ENCODE measurements around the gene RRBP1. TPM values are rescaled to one million over a fixed set of nuclear protein-coding genes. Genes with fewer than 3 reads are reported as not detected.

RRBP1 gene
- total RNA-seq, 6 experiments from 2014 or later, result 121 to 274 (median 193) TPM

GRCh38 chr20:17630151-17630805 is 51.8 kb downstream of the RRBP1 start:
- TF ChIP-seq POLR2A (IDR thresholded peaks at IDR 0.05) (no peak), CTCF (IDR thresholded peaks at IDR 0.05) (no peak)

GRCh38 chr20:17629678-17630089 is 52.4 kb downstream of the RRBP1 start:
- WGBS (ENCODE audit: insufficient coverage, low coverage, low lambda C conversion rate, missing lambda C conversion rate), result no CpG with 5 or more reads among the region's 21 CpGs
- peaks cover 0 to 21% (median 4%) of the 10 kb centered on the region in 4 donors for H3K4me1 ChIP-seq
- no peak overlapping the region for H3K27ac ChIP-seq
- TF ChIP-seq CTCF (IDR thresholded peaks at IDR 0.05) (no peak), POLR2A (IDR thresholded peaks at IDR 0.05) (no peak)
- H3K36me3 ChIP-seq, result peaks cover 10 to 92% (median 66%) of the 10 kb centered on the region in 4 donors
- ATAC-seq (no peak), DNase-seq (peak in 1 of 3 donors; percentile 52)
- intact Hi-C loops (cut with DNase I), result loop anchor here in 1 of 2 donors (10.0 kb wide), 1 partner anchor 275 kb away; no protein-coding TSS in a partner anchor
- H3K4me3 ChIP-seq, result no peak overlapping the region
- H3K9me3 ChIP-seq, result no peaks in the 10 kb centered on the region
- no peaks in the 10 kb centered on the region for H3K27me3 ChIP-seq

More at GRCh38 chr20:17630151-17630805, 51.8 kb downstream of the RRBP1 start:
- no peaks in the 10 kb centered on the region for H3K9me3 ChIP-seq
- no peak overlapping the region for H3K27ac ChIP-seq
- H3K36me3 ChIP-seq, result peaks cover 10 to 92% (median 64%) of the 10 kb centered on the region in 4 donors
- DNase-seq (peak in 1 of 3 donors; percentile 32), ATAC-seq (no peak)
- no peak overlapping the region for H3K4me3 ChIP-seq
- intact Hi-C loops (cut with DNase I), result no loop called here
- H3K27me3 ChIP-seq, result no peaks in the 10 kb centered on the region
- 84% methylated on average over 8 of the region's 11 CpGs for WGBS (ENCODE audit: insufficient coverage, low coverage, low lambda C conversion rate, missing lambda C conversion rate)
- peaks cover 0 to 21% (median 4%) of the 10 kb centered on the region in 4 donors for H3K4me1 ChIP-seq

- intact Hi-C loops (cut with DNase I), result loop anchor here in 1 of 2 donors (10.0 kb wide), 1 partner anchor 276 kb away; no protein-coding TSS in a partner anchor
- TF ChIP-seq CTCF (IDR thresholded peaks at IDR 0.05) (no peak), POLR2A (IDR thresholded peaks at IDR 0.05) (no peak)
- H3K27me3 ChIP-seq, result no peaks in the 10 kb centered on the region
- no CpG with 5 or more reads among the region's 8 CpGs for WGBS (ENCODE audit: insufficient coverage, low coverage, low lambda C conversion rate, missing lambda C conversion rate)
- H3K4me1 ChIP-seq, result peaks cover 0 to 21% (median 4%) of the 10 kb centered on the region in 4 donors
- no peak overlapping the region for H3K27ac ChIP-seq
- H3K9me3 ChIP-seq, result no peaks in the 10 kb centered on the region
- ATAC-seq (no peak), DNase-seq (peak in 2 of 3 donors; percentile 16 to 34)
- no peak overlapping the region for H3K4me3 ChIP-seq
- H3K36me3 ChIP-seq, result peaks cover 10 to 92% (median 63%) of the 10 kb centered on the region in 4 donors
Measured at GRCh38 chr20:17629025-17629424, 53.0 kb downstream of the RRBP1 start.

GRCh38 chr20:17628101-17628841 is 53.8 kb downstream of the RRBP1 start:
- DNase-seq, result peak in 2 of 3 donors; percentile 25 to 46
- H3K9me3 ChIP-seq, result no peaks in the 10 kb centered on the region
- no peaks in the 10 kb centered on the region for H3K27me3 ChIP-seq
- H3K4me3 ChIP-seq, result no peak overlapping the region
- WGBS (ENCODE audit: insufficient coverage, low coverage, low lambda C conversion rate, missing lambda C conversion rate), result 85% methylated on average over 17 of the region's 18 CpGs
- peaks cover 0 to 21% (median 4%) of the 10 kb centered on the region in 4 donors for H3K4me1 ChIP-seq
- H3K36me3 ChIP-seq, result peaks cover 10 to 92% (median 60%) of the 10 kb centered on the region in 4 donors
- intact Hi-C loops (cut with DNase I), result loop anchor here in 1 of 2 donors (10.0 kb wide), 1 partner anchor 277 kb away; no protein-coding TSS in a partner anchor
- no peak for ATAC-seq
- peak overlapping the region in 1 of 3 donors; percentile 61 for H3K27ac ChIP-seq
- TF ChIP-seq CTCF (IDR thresholded peaks at IDR 0.05) (no peak), POLR2A (IDR thresholded peaks at IDR 0.05) (no peak)
